Thyroid gland (tissue), 4 donors: Measurements from ENCODE around the gene GCN1. TPM values are rescaled to one million over a fixed set of nuclear protein-coding genes. Genes with fewer than 3 reads are reported as not detected.

Experiments
- DNase-seq, 2 donors: peaks; one replicate each; pipeline ENCODE4 v3.0.0-alpha.2; 2019
- H3K27ac ChIP-seq, 3 donors: fragments of 200-600 bp; sonication (generic); 1 replicate in 2 of 3; 2 replicates in 1 of 3; pipeline ENCODE4 v1.5.1; 2016 to 2019; ENCODE audit warnings: mild to moderate bottlenecking in 1 of 3, moderate library complexity in 1 of 3
- H3K27me3 ChIP-seq: fragments of 200-600 bp; sonication (generic); one replicate; pipeline ENCODE4 v1.5.1; 2019
- H3K36me3 ChIP-seq, 2 donors: fragments of 200-600 bp; sonication (generic); one replicate each; pipeline ENCODE4 v1.5.1; 2016 to 2019
- H3K4me1 ChIP-seq, 2 donors: fragments of 200-600 bp; sonication (generic); one replicate each; pipeline ENCODE4 v1.5.1; 2017 to 2019
- H3K4me3 ChIP-seq, 3 donors: fragments of 200-600 bp; sonication (generic); replicated peaks in 1 of 3; 1 replicate in 2 of 3; 2 replicates in 1 of 3; pipeline ENCODE4 v1.5.1; 2016; ENCODE audit warnings: mild to moderate bottlenecking in 1 of 3
- H3K9me3 ChIP-seq: fragments of 200-600 bp; sonication (generic); one replicate; pipeline ENCODE4 v1.5.1; 2017
- CTCF ChIP-seq, 6 experiments: fragments of 200-600 bp in 3 of 6; fragments of 450-650 bp in 3 of 6; sonication (generic) in 3 of 6; IDR thresholded peaks; one replicate each; pipeline ENCODE4 v1.5.1; 2016 to 2019; ENCODE audit warnings: antibody characterized with exemption in 6 of 6, mild to moderate bottlenecking in 2 of 6, inconsistent platforms in 1 of 6, moderate library complexity in 1 of 6
- POLR2A ChIP-seq, 2 donors: fragments of 450-650 bp; IDR thresholded peaks; one replicate each; pipeline ENCODE4 v1.6.1; 2017; ENCODE audit warnings: antibody characterized with exemption in 2 of 2, mild to moderate bottlenecking in 2 of 2, moderate library complexity in 1 of 2
- WGBS, 2 donors: methylation state at CpG; one replicate each; pipeline ENCODE4 v1.1.5; 2017; 5-methylcytosine and 5-hydroxymethylcytosine counted together
- intact Hi-C: fragments of 100-400 bp; cut with DNase I; formaldehyde crosslinking; loops from one replicate; pipeline ENCODE4 v1.15.1; 2023
- total RNA-seq, 4 donors: library from RNA; depleted of rRNA; stranded (reverse); fragments of >200 nt; gene quantifications; one replicate each; pipeline ENCODE4 v1.2.3, GENCODE V29; 2016

The GCN1 gene
- total RNA-seq, 4 donors from 2014 or later: 44.6 to 111 (median 73.6) TPM

GRCh38 chr12:120085920-120086645 lies 108.4 kb downstream of the GCN1 start:
- 65 to 80% methylated on average over 6 of the region's 6 CpGs for WGBS, 2 donors
- Histone ChIP-seq H3K36me3 (no peaks in the 10 kb centered on the region), H3K27me3 (no peaks in the 10 kb centered on the region), H3K9me3 (no peaks in the 10 kb centered on the region), H3K4me1 (peaks cover 14% of the 10 kb centered on the region in 2 donors), H3K4me3 (no peak overlapping the region), H3K27ac (peak overlapping the region; percentile 78 to 89 (median 83))
- DNase-seq: no peak
- intact Hi-C loops: loop anchor here (5.0 kb wide), 1 partner anchor 99 kb away; the partner anchor contains the start of gene BICDL1
- TF ChIP-seq CTCF (IDR thresholded peaks at IDR 0.05): no peak
- TF ChIP-seq POLR2A (IDR thresholded peaks at IDR 0.05): no peak

GRCh38 chr12:120081641-120082040 lies 112.9 kb downstream of the GCN1 start:
- intact Hi-C loops: no loop called here
- DNase-seq: no peak
- TF ChIP-seq POLR2A (IDR thresholded peaks at IDR 0.05): no peak
- TF ChIP-seq CTCF (IDR thresholded peaks at IDR 0.05): no peak
- H3K4me1 ChIP-seq: peaks cover 4% of the 10 kb centered on the region in 2 donors
- H3K27me3 ChIP-seq: no peaks in the 10 kb centered on the region
- H3K36me3 ChIP-seq: no peaks in the 10 kb centered on the region
- WGBS, 2 donors: 97% methylated on average over 2 of the region's 2 CpGs
- no peaks in the 10 kb centered on the region for H3K9me3 ChIP-seq
- H3K4me3 ChIP-seq: no peak overlapping the region
- no peak overlapping the region for H3K27ac ChIP-seq

GRCh38 chr12:120079411-120080400 lies 114.8 kb downstream of the GCN1 start:
- no peaks in the 10 kb centered on the region for H3K27me3 ChIP-seq
- H3K9me3 ChIP-seq: no peaks in the 10 kb centered on the region
- no peak overlapping the region for H3K4me3 ChIP-seq
- no peaks in the 10 kb centered on the region for H3K36me3 ChIP-seq
- 75% methylated on average over 9 of the region's 9 CpGs for WGBS, 2 donors
- DNase-seq: no peak
- TF ChIP-seq POLR2A (IDR thresholded peaks at IDR 0.05) (no peak), CTCF (IDR thresholded peaks at IDR 0.05) (no peak)
- H3K4me1 ChIP-seq: no peaks in the 10 kb centered on the region
- no peak overlapping the region for H3K27ac ChIP-seq
- intact Hi-C loops: no loop called here

GRCh38 chr12:120078868-120079267 lies 115.6 kb downstream of the GCN1 start:
- Histone ChIP-seq H3K36me3 (no peaks in the 10 kb centered on the region), H3K9me3 (no peaks in the 10 kb centered on the region), H3K4me1 (no peaks in the 10 kb centered on the region), H3K27me3 (no peaks in the 10 kb centered on the region), H3K27ac (no peak overlapping the region), H3K4me3 (no peak overlapping the region)
- no peak for TF ChIP-seq CTCF (IDR thresholded peaks at IDR 0.05)
- TF ChIP-seq POLR2A (IDR thresholded peaks at IDR 0.05): no peak
- 68 to 75% methylated on average over 5 of the region's 5 CpGs for WGBS, 2 donors
- intact Hi-C loops: no loop called here
- DNase-seq: no peak
